Sigmoid colon (tissue), 4 donors: Measurements from ENCODE around the gene CCDC47.

ENCODE experiments used
- CTCF ChIP-seq, 4 experiments: fragments of 450-650 bp in 3 of 4; fragments of 200-600 bp in 1 of 4; IDR thresholded peaks; one replicate each; pipeline ENCODE4 v1.5.1; 2016 to 2019; ENCODE audit warnings: antibody characterized with exemption in 4 of 4, mild to moderate bottlenecking in 3 of 4, moderate library complexity in 2 of 4
- POLR2A ChIP-seq, 2 donors: fragments of 450-650 bp; IDR thresholded peaks; one replicate each; pipeline ENCODE4 v1.6.1; 2016; ENCODE audit warnings: antibody characterized with exemption in 2 of 2, mild to moderate bottlenecking in 2 of 2, moderate library complexity in 2 of 2
- POLR2AphosphoS5 ChIP-seq, 4 donors: sonication (generic); formaldehyde crosslinking; IDR thresholded peaks; one replicate each; pipeline ENCODE4 v1.6.1; 2017; ENCODE audit warnings: antibody characterized with exemption in 4 of 4

GRCh38 chr17:63820963-63821561 is 47.7 kb upstream of the CCDC47 start:
- no peak for TF ChIP-seq POLR2A (IDR thresholded peaks at IDR 0.05)
- no peak for TF ChIP-seq CTCF (IDR thresholded peaks at IDR 0.05)
- no peak for TF ChIP-seq POLR2AphosphoS5 (IDR thresholded peaks at IDR 0.05)
